ENCODE results near the gene CATSPERE.

DNA sequence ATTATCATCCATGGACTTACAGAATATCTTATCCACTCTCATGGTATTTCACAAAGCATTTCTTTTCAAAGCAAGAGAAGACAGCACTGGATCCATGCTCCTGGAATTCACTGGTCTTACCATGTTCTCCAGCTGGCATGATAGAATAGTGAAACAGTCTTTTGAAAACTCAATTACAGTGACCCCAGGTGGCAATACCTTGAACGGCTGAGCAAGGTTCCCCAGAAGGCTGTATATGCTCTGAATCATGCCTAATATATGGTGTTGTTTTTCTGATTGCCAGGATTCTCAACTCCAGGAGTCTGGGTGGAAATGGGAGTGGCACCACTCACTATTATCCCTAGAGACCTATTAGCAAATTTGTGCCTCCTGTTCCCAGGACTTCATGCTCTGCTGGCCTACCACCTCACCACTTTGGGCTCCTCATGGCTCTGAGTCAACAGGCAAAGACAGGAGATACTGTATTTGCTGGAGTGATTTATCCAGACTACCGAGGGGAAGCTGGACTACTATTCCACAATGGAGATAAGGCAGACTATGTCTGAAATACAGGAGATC is 87.6 kb downstream of the CATSPERE start:
- TF ChIP-seq, protein P1, sequence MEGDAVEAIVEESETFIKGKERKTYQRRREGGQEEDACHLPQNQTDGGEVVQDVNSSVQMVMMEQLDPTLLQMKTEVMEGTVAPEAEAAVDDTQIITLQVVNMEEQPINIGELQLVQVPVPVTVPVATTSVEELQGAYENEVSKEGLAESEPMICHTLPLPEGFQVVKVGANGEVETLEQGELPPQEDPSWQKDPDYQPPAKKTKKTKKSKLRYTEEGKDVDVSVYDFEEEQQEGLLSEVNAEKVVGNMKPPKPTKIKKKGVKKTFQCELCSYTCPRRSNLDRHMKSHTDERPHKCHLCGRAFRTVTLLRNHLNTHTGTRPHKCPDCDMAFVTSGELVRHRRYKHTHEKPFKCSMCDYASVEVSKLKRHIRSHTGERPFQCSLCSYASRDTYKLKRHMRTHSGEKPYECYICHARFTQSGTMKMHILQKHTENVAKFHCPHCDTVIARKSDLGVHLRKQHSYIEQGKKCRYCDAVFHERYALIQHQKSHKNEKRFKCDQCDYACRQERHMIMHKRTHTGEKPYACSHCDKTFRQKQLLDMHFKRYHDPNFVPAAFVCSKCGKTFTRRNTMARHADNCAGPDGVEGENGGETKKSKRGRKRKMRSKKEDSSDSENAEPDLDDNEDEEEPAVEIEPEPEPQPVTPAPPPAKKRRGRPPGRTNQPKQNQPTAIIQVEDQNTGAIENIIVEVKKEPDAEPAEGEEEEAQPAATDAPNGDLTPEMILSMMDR (IDR thresholded peaks at IDR 0.05 in 2 of 3, conservative IDR thresholded peaks at IDR 0.05 in 1 of 3; ENCODE audit: control insufficient read depth in 2 of 3, extremely low read depth in 1 of 3, insufficient read depth in 1 of 3, low read depth in 3 of 3, low read length in 3 of 3) = no peak
- TF ChIP-seq CBX3 (IDR thresholded peaks at IDR 0.05; ENCODE audit: borderline replicate concordance, low read depth) = no peak
- TF ChIP-seq MTA3 (IDR thresholded peaks at IDR 0.05; ENCODE audit: borderline replicate concordance, low read length) = no peak

All from GM12878 (cell line).